Measurements from ENCODE around the gene SCGB3A2.

GRCh38 chr5:147830035-147830434, 48.5 kb upstream of the SCGB3A2 start:
- TF ChIP-seq EZH2phosphoT487 (IDR thresholded peaks at IDR 0.05; ENCODE audit: insufficient read depth, low read depth) (no peak), EZH2 (IDR thresholded peaks at IDR 0.05; ENCODE audit: insufficient read depth, poor library complexity, severe bottlenecking) (no peak)

All from GM23248 (cell line).